HCT116 (cell line): ENCODE data around the gene EIF4G3. TPM values are rescaled to one million over a fixed set of nuclear protein-coding genes. Genes with fewer than 3 reads are reported as not detected.

Experiments
- ATAC-seq: fragments of 200-7000 bp; cut with Tn5 transposase; 2 replicates; pipeline ENCODE4 v1.9.1; 2020; ENCODE audit warnings: mild to moderate bottlenecking, moderate library complexity
- BruUV-seq: library from RNA; stranded (reverse); fragments of 400-500 nt; replicated peaks from 2 replicates; lab custom pipeline; 2021; lab: Mats Ljungman, UMichigan
- CTCF ChIA-PET: fragments of 300-600 bp; sonication (Branson Sonifier 250); formaldehyde crosslinking; loops from one replicate; lab custom pipeline; 2021; ENCODE audit warnings: antibody characterized with exemption; lab: Charles Lee
- POLR2A ChIA-PET: fragments of 300-600, 350-600 bp; sonication (Branson Sonifier 250); formaldehyde crosslinking; loops from one replicate; lab custom pipeline; 2021; ENCODE audit warnings: antibody characterized with exemption; lab: Charles Lee
- RAD21 ChIA-PET, 2 experiments: fragments of 300-600 bp; sonication (Branson Sonifier 250); formaldehyde crosslinking; loops; one replicate each; lab custom pipeline; 2023; ENCODE audit warnings: low total read pairs in 2 of 2; ENCODE audit not compliant: uncharacterized antibody in 2 of 2, unreplicated experiment in 2 of 2, low non-redundant PET in 1 of 2; lab: Charles Lee
- DNase-seq: peaks from one replicate; pipeline ENCODE4 v3.0.0-alpha.2; 2010; ENCODE audit warnings: low read depth, low spot score
- H2AFZ ChIP-seq: fragments of 200-600 bp; shearing (Covaris generic), sonication (generic); 2 replicates; pipeline ENCODE4 v1.6.1; 2017; ENCODE audit warnings: low read depth, mixed run types, mixed read lengths, antibody characterized with exemption, low read length; ENCODE audit not compliant: poor library complexity, severe bottlenecking
- H3K27ac ChIP-seq: 2 replicates; pipeline ENCODE4 v1.5.1; 2012; ENCODE audit warnings: low read depth, low read length
- H3K27me3 ChIP-seq: fragments of 200-600 bp; sonication (generic); 2 replicates; pipeline ENCODE4 v1.6.1; 2016; ENCODE audit warnings: mixed run types, low read length, mixed read lengths; ENCODE audit not compliant: insufficient read depth
- H3K36me3 ChIP-seq, 2 experiments: fragments of 200-500 bp in 1 of 2; fragments of 200-600 bp in 1 of 2; sonication (Bioruptor generic) in 1 of 2; sonication (generic) in 1 of 2; 2 replicates each; pipeline versions ENCODE4 v1.5.1 to v1.6.1; 2014 to 2016; ENCODE audit warnings: low read length in 2 of 2, inconsistent platforms in 1 of 2, mixed read lengths in 1 of 2, mixed run types in 1 of 2; ENCODE audit not compliant: insufficient read depth in 2 of 2, control insufficient read depth in 1 of 2
- H3K4me1 ChIP-seq, 2 experiments: fragments of 200-600 bp in 1 of 2; sonication (generic) in 1 of 2; 2 replicates each; pipeline versions ENCODE4 v1.5.1 to v1.6.1; 2012 to 2017; ENCODE audit warnings: low read length in 2 of 2, inconsistent platforms in 1 of 2, mild to moderate bottlenecking in 1 of 2, mixed read lengths in 1 of 2, mixed run types in 1 of 2, moderate library complexity in 1 of 2; ENCODE audit not compliant: insufficient read depth in 2 of 2, control insufficient read depth in 1 of 2
- H3K4me2 ChIP-seq: fragments of 200-600 bp; sonication (generic); 2 replicates; pipeline ENCODE4 v1.6.1; 2017; ENCODE audit warnings: mixed run types, low read length, mixed read lengths
- H3K4me3 ChIP-seq, 2 experiments: fragments of 200-600 bp in 1 of 2; sonication (generic) in 1 of 2; replicated peaks in 1 of 2; 2 replicates each; pipeline ENCODE4 v1.5.1; 2011 to 2016; ENCODE audit warnings: low read length in 2 of 2, control low read depth in 1 of 2, low read depth in 1 of 2, mild to moderate bottlenecking in 1 of 2, mixed read lengths in 1 of 2, mixed run types in 1 of 2
- H3K79me2 ChIP-seq: fragments of 200-600 bp; sonication (generic); 2 replicates; pipeline ENCODE4 v1.6.1; 2017; ENCODE audit warnings: mild to moderate bottlenecking, mixed run types, low read length, moderate library complexity, mixed read lengths; ENCODE audit not compliant: insufficient read depth
- H3K9ac ChIP-seq: fragments of 200-600 bp; sonication (generic); 2 replicates; pipeline ENCODE4 v1.6.1; 2016; ENCODE audit warnings: low read length, mixed read lengths
- H3K9me2 ChIP-seq: fragments of 200-600 bp; sonication (generic), shearing (Covaris generic); 2 replicates; pipeline ENCODE4 v1.6.1; 2017; ENCODE audit warnings: mixed run types, mild to moderate bottlenecking, moderate library complexity; ENCODE audit not compliant: insufficient read depth
- H3K9me3 ChIP-seq, 2 experiments: fragments of 200-500 bp in 1 of 2; fragments of 200-600 bp in 1 of 2; sonication (Bioruptor generic) in 1 of 2; sonication (generic) in 1 of 2; 2 replicates each; pipeline ENCODE4 v1.6.1; 2014 to 2017; ENCODE audit warnings: low read length in 2 of 2, mixed read lengths in 2 of 2, inconsistent platforms in 1 of 2, low read depth in 1 of 2, mild to moderate bottlenecking in 1 of 2, mixed run types in 1 of 2, moderate library complexity in 1 of 2; ENCODE audit not compliant: control insufficient read depth in 1 of 2, insufficient read depth in 1 of 2
- H4K20me1 ChIP-seq: fragments of 200-600 bp; sonication (generic), shearing (Covaris generic); 2 replicates; pipeline ENCODE4 v1.6.1; 2017; ENCODE audit warnings: mixed run types, mild to moderate bottlenecking, moderate library complexity; ENCODE audit not compliant: insufficient read depth
- EGR1 ChIP-seq: IDR thresholded peaks from 2 replicates; pipeline ENCODE4 v1.6.1; 2012; ENCODE audit warnings: low read depth
- EZH2phosphoT487 ChIP-seq: fragments of 200-600 bp; IDR thresholded peaks from 2 replicates; pipeline ENCODE4 v1.6.1; 2018; ENCODE audit warnings: antibody characterized with exemption, borderline replicate concordance
- FOSL1 ChIP-seq: IDR thresholded peaks from 2 replicates; pipeline ENCODE4 v1.6.1; 2012; ENCODE audit warnings: low read depth
- RAD21 ChIP-seq: IDR thresholded peaks from 2 replicates; pipeline ENCODE4 v1.6.1; 2012; ENCODE audit warnings: low read depth, mild to moderate bottlenecking
- REST ChIP-seq: IDR thresholded peaks from 2 replicates; pipeline ENCODE4 v1.6.1; 2012; ENCODE audit warnings: low read depth
- intact Hi-C: fragments of 100-400 bp; cut with micrococcal nuclease; formaldehyde crosslinking; loops from 2 replicates; pipeline ENCODE4 v1.10.0; 2022
- total RNA-seq: library from RNA; stranded (reverse); gene quantifications from one replicate; pipeline ENCODE4 v1.2.1, GENCODE V29; 2021; ENCODE audit not compliant: unreplicated experiment
- TF ChIP-seq, protein P1 (sequence below): IDR thresholded peaks from 2 replicates; pipeline ENCODE4 v1.6.1; 2011; ENCODE audit warnings: mild to moderate bottlenecking, low read length, moderate library complexity; ENCODE audit not compliant: insufficient replicate concordance; ENCODE audit errors: extremely low read depth
- TF ChIP-seq, protein P2 (sequence below), 3 experiments: fragments of 200-600 bp in 1 of 3; sonication (generic) in 1 of 3; IDR thresholded peaks in 2 of 3; conservative IDR thresholded peaks in 1 of 3; 2 replicates each; pipeline ENCODE4 v1.5.1; 2012 to 2017; ENCODE audit warnings: low read depth in 2 of 3, low read length in 2 of 3, antibody characterized with exemption in 1 of 3, borderline replicate concordance in 1 of 3, control low read depth in 1 of 3, mild to moderate bottlenecking in 1 of 3, mixed read lengths in 1 of 3, mixed run types in 1 of 3, moderate library complexity in 1 of 3; ENCODE audit not compliant: insufficient read depth in 1 of 3

Gene EIF4G3
- total RNA-seq, 1 experiment from 2014 or later = 40.1 TPM

GRCh38 chr1:20930427-20930826 is 246.3 kb downstream of the EIF4G3 start:
- no peak overlapping the region for H3K4me2 ChIP-seq
- TF ChIP-seq EGR1 (no peak), FOSL1 (no peak), REST (no peak), RAD21 (no peak), EZH2phosphoT487 (no peak)
- TF ChIP-seq, protein P1, sequence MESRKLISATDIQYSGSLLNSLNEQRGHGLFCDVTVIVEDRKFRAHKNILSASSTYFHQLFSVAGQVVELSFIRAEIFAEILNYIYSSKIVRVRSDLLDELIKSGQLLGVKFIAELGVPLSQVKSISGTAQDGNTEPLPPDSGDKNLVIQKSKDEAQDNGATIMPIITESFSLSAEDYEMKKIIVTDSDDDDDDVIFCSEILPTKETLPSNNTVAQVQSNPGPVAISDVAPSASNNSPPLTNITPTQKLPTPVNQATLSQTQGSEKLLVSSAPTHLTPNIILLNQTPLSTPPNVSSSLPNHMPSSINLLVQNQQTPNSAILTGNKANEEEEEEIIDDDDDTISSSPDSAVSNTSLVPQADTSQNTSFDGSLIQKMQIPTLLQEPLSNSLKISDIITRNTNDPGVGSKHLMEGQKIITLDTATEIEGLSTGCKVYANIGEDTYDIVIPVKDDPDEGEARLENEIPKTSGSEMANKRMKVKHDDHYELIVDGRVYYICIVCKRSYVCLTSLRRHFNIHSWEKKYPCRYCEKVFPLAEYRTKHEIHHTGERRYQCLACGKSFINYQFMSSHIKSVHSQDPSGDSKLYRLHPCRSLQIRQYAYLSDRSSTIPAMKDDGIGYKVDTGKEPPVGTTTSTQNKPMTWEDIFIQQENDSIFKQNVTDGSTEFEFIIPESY = no peak
- TF ChIP-seq, protein P2, sequence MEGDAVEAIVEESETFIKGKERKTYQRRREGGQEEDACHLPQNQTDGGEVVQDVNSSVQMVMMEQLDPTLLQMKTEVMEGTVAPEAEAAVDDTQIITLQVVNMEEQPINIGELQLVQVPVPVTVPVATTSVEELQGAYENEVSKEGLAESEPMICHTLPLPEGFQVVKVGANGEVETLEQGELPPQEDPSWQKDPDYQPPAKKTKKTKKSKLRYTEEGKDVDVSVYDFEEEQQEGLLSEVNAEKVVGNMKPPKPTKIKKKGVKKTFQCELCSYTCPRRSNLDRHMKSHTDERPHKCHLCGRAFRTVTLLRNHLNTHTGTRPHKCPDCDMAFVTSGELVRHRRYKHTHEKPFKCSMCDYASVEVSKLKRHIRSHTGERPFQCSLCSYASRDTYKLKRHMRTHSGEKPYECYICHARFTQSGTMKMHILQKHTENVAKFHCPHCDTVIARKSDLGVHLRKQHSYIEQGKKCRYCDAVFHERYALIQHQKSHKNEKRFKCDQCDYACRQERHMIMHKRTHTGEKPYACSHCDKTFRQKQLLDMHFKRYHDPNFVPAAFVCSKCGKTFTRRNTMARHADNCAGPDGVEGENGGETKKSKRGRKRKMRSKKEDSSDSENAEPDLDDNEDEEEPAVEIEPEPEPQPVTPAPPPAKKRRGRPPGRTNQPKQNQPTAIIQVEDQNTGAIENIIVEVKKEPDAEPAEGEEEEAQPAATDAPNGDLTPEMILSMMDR (IDR thresholded peaks at IDR 0.05 in 2 of 3, conservative IDR thresholded peaks at IDR 0.05 in 1 of 3; ENCODE audit: borderline replicate concordance in 1 of 3, insufficient read depth in 1 of 3, low read depth in 2 of 3, low read length in 2 of 3) = no peak
- no peaks in the 10 kb centered on the region for H3K9me2 ChIP-seq
- ChIA-PET RAD21 (interaction anchor here in 1 of 2 experiments (0.6 kb wide), 1 partner anchor 261 kb away, joined by 3 read pairs; no protein-coding TSS in a partner anchor), CTCF (no interaction called here), POLR2A (no interaction called here)
- BruUV-seq = no TSS peak
- H3K27me3 ChIP-seq = no peaks in the 10 kb centered on the region
- H3K9me3 ChIP-seq = no peaks in the 10 kb centered on the region
- no peaks in the 10 kb centered on the region for H4K20me1 ChIP-seq
- no peaks in the 10 kb centered on the region for H3K4me1 ChIP-seq
- H3K36me3 ChIP-seq = no peaks in the 10 kb centered on the region
- ATAC-seq (no peak), DNase-seq (no peak)
- H3K4me3 ChIP-seq = no peak overlapping the region
- no peak overlapping the region for H3K27ac ChIP-seq
- intact Hi-C loops = no loop called here
- H2AFZ ChIP-seq = no peak overlapping the region
- H3K9ac ChIP-seq = no peak overlapping the region
- H3K79me2 ChIP-seq = no peaks in the 10 kb centered on the region
